ENCODE results near the gene RETREG1.
"Not testable (repeated sequence)": the region's sequence is repeated elsewhere in the genome, so short reads cannot be mapped to it uniquely, and the experiment has no call there.

The RETREG1 gene

DNA sequence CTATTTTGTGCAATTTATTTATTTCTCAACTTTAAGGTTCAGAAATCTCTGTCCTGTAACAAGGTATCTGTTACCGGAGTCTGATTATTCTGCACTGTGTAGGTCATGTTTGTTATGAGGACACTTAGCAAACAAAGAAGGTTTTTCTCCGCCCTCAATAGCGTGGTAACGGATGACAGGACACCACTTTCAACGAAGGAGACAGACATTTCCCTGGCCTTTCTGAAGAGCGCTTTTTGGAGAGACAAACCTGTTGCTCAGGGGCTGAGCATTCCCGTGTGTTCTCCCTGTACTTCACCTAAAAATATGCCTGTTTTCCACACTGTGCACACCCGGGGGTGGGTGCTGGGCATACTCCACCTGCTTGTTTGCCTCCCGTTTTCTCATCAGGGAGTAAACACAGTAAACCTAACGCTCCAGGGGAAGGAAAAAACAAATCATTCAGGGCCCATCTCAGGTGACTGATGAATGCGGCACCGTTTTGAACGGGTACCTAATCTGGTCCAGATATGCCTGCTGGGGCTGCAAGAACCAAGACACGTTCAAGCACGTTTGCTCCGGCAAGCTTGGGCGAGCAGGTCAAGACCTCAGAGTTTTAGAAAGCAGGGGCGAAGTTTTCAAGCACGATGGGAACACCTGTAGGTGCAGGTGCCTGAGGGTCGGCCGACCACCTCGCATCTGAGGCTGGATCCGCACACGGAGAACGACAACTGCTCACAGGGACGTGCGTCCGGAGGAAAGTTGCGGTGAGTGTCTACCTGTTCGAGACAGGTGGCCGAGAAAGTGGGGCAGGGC lies 859 bp downstream of the RETREG1 start:
- DNase-seq (ENCODE audit: low read depth), result no peak

DNA sequence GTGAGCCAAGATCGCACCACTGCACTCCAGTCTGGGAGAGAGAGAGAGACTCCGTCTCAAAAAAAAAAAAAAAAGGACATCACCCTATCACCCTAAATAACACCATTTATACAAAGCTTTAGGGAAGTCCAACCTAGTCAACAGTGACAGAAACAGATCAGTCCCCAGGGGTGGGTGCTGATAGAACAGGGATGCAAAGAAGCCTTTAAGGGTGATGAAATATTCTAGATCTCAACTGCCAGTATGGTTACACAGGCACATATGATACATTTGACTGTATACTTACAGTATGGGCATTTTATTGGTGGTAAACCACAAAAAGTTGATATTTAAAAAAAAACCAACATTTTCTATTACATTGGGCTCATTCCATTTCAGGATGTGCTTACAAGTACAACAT lies 4.8 kb downstream of the RETREG1 start:
- DNase-seq (ENCODE audit: low read depth), result no peak

DNA sequence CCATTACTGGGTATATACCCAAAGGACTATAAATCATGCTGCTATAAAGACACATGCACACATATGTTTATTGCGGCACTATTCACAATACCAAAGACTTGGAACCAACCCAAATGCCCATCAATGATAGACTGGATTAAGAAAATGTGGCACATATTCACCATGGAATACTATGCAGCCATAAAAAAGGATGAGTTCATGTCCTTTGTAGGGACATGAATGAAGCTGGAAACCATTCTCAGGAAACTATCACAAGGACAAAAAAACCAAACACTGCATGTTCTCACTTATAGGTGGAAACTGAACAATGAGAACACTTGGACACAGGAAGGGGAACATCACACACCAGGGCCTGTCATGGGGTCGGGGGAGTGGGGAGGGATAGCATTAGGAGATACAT lies 5.9 kb downstream of the RETREG1 start:
- DNase-seq (ENCODE audit: low read depth), result not testable (repeated sequence)

DNA sequence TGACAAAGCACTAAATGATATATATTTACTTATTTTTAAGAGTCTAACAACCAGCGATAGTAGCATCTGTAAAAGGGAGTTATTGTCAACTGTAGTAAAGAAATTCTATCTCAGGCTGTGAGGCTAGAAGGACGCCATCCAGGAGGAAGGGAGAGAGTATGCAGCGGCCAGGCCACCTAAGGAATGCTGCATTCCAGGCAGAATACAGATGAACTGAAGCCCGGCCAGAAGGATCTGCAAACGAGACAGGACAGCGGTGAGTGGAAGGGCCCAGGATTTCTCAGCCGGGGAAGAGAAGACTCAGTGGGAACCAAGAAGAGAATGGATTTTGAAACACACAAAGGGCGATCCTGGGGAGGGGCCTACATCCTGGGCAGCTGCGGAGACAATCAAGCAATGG lies 7.4 kb downstream of the RETREG1 start:
- no peak for DNase-seq (ENCODE audit: low read depth)

DNA sequence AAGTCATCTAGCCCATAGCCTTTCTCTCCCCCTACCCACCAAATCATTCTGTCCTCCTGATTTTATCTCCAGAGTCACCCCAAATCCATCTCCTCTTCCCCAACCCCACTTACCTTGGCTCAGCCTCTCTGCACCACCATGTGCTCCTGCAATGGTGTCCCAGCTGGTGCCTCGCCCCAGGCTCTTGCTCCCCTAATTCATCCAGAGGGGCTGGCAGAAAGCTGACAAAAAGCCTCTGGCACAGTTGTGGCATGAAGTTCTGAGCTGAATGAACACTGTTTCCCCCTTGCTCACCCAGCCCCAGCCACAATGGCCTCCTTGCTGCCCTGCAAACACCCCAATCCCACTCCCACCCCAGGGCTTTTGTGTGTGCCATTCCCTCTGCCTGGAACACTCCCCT lies 10.2 kb downstream of the RETREG1 start:
- no peak for DNase-seq (ENCODE audit: low read depth)

DNA sequence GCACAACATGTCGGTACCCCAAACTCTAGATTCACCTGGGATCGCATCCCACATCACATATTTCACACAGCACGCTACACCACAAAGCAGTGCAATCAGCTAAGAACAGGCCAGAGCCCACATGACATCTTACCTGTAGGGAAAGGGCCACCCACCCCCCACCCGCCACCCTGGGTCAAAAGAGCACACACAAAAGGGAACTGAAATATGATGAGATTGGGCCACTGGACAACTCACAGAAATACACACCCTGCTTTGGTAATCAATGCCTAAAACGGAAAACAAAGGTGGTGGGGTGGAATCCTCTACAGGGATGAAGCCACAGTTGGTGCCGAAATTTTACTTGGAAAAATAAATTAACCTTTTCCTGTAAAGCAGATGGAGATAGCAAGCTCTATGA lies 13.1 kb downstream of the RETREG1 start:
- DNase-seq (ENCODE audit: low read depth), result no peak

DNA sequence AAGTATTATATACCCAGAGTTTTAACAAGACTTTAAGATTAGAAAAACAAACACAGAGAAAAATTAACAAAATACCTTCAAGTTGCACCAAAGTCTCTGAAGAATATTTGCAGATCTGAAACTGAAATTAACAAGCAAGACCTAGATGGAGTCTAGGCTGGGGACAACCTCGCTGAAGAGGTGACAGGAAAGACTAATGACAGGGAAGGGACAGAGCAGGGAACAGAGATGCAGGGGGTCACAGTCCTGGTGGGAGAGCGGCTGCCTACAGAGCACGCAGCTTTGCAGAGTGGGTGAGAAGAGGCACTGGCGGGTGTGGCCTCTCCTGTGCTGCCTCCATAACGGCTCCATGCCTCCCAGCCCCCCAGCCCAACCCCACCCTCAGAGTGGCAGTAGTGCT lies 13.5 kb downstream of the RETREG1 start:
- no peak for DNase-seq (ENCODE audit: low read depth)

DNA sequence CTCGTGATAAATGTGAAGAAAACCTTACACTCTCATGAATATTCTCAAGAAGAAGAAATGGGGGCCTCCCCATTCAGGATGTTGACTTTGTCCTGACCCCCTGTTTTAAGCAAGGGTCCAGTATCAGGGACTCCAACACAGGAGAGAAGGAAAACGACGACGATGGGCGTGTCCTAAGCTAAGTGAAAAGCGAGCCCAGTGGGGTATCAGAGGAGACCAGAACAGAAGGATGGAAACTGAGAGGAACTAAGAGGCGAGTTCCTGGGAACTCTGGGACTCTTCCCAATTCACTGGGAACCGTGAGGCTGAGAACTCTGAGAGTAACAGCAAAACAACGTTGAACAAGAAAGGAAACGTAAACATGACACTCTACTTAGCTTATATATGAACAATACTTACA lies 14.6 kb downstream of the RETREG1 start:
- no peak for DNase-seq (ENCODE audit: low read depth)

DNA sequence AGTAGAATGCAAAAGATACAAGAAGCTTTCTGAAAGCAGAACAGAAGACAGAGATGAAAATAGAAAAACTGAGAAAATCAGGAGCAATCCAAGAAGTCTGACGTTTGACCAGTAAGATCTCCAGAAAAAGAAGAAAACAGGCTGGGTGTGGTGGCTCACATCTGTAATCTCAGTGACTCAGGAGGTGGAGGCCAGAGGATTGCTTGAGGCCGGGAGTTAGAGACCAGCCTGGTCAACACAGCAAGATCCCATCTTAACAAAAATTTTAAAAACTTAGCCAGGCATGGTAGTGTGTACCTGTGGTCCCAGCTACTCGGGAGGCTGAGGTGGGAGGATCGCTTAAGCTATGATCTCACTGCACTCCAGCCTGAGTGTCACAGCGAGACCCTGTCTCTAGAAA lies 15.9 kb downstream of the RETREG1 start:
- DNase-seq (ENCODE audit: low read depth), result no peak

DNA sequence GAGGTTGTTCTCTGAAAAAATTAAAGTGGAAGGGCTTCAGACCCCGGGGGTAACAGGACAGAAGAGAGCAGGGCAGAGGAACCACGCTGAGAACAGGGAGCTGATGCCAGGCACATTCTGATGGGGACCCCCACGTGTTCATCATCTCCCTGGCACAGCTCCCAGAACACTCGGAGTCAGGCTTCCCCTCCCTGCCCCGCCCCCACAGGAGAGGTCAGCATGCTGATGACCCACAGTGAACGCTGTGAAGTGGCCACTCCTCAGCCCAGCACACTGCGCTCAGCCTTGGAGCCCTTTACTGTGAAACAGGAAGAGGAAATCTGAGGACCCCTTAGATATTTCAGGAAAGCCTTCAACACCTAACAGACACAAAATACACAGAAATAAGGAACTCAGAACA lies 16.4 kb downstream of the RETREG1 start:
- DNase-seq (ENCODE audit: low read depth), result no peak

DNA sequence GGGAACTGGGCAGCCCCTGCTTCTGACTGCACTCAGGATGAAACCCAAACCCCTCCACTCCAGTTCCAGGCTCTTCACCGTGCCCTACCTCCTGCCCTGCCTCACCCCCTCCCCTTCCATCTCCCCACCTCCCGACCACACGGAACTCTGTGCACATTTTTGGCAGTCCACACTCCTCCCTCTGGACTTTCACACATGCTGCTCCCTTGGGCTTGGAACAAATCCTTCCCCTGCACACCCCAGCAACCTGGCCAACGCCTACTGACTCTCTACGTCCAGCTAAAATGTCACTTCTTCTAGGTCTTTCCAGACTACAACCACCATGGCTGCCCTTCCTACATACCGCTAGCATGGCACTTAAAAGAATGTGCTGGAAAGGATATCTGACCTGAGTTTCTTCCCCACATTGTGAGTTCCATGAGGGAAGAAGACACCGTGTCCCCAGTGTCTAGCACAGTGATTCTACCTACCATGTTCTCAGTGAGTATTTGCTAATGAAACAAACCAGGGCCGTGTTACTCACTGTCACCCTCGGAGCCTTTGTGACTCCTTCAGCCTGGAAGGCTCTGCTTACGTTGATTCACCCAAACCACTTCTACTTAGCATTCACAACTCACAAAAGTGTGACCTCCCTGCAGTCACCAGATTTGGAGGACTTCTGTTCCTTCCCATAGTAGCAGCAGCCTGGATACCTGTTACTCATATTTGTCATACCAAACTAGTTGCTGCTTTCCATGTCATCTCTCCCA lies 18.7 kb downstream of the RETREG1 start:
- DNase-seq (ENCODE audit: low read depth), result no peak

DNA sequence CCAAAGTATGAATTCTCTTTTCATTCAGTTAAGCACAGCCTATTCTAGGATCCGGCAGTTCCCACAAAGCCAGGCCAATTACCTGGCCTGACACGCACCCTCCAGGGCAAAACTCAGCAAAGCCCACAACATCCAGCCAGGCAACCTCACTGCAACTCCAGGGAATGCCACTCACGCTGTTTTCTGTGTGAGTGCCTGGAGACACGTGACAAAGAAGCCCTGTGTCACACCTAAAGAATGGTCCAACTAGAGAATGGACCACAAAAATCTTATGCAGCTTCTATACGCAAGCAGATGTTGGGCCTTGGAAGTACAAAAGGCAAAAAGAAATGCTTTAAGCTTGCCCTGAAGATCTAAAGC lies 20.2 kb downstream of the RETREG1 start:
- DNase-seq (ENCODE audit: low read depth), result peak; percentile 39

DNA sequence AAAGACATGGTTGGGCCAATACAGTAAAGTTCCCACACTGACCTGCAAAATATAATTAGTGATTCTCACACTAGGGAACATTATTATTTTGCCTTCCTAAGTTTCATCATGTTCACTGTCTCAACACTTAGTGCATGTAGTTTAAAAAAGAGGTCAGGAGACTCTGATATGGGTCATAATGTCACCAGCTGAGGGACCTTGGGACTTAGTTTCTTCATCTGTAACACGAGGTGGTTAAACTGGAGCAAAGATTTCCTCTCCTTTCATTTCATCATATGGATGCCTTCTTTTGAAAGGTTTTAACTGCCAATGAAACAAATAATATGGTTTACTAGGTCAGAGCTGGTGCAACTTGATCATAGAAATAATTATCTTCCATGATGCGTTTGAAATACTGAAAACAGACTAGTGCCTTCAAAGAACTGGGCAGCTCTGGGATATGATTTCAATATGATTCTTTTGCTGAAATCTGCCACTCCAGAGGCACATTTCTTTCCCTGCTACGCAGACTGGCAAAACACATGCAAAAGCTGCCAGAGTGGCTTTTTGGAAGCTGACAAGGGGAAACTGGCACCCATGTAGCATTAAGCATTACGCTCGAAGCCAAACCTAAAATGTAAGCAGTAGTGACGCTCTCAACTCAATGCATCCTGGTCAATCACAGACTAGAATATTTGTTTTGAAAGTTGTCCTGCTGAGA lies 20.8 kb downstream of the RETREG1 start:
- no peak for DNase-seq (ENCODE audit: low read depth)

DNA sequence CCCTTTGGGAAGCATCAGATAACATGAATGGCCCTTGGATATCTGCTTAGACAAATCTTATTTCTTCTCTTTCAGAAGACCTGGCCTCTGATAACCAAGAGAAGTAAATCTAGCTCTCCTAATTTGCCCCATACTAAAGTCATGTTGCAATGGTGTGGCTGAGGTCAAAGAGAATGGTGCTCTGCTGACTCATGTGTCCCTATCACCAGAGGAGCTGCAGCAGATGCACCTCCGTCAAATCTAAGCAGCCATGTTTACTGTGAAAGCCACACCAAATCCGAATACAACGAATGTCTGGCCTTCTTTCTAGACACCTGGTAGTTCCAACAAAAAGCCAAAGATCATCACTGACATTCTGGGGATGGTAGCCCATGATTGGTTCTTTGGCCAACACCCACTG lies 23.2 kb downstream of the RETREG1 start:
- no peak for DNase-seq (ENCODE audit: low read depth)

DNA sequence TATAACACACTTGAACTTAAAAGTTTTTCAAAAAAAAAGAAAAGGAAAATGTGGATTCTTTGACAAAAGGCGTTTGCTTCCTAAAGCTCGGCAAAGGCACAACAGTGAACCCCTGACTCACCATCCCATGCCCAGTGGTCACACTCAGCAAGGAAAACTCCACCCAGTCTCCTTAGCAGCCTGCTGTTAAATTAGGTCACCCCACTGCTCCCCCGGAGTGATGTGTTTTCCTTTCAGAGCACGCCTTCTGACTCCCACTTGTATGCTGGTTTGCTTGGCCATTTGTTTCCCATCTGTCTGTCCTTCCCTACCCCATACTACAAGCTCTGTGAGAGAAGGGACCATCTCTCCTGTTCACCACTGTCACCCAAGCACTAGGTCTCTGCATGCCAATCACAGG lies 23.8 kb downstream of the RETREG1 start:
- peak; percentile 14 for DNase-seq (ENCODE audit: low read depth)

DNA sequence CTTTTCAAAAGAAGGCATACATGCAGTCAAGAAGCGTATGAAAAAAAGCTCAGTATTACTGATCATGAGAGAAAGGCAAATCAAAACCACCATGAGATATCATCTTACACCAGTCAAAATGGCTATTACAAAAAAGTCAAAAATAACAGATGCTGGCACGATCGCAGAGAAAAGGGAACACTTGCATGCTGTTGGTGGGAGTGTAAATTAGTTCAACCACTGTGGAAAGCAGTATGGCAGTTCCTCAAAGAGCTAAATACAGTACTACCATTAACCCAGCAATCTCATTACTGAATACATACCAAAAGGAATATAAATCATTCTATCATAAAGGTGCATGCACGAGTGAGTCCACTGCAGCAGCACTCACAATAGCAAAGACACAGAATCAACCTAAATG lies 24.5 kb downstream of the RETREG1 start:
- no peak for DNase-seq (ENCODE audit: low read depth)

DNA sequence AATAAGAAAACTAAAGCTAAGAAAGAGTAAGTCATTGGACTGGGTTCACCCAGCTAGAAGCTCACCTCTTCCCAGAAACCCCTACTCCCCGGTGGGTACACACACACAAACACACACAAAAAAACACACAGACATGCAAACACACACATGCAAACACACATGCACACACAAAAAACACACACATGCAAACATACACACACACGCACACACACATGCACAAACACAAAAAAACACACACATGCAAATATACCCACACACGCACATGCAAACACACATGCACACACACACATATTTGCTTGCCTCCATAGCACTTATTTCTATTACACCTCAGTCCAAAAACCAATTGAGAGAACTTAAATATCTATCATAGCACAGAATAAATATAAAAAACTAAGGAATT lies 26.1 kb downstream of the RETREG1 start:
- DNase-seq (ENCODE audit: low read depth), result no peak

DNA sequence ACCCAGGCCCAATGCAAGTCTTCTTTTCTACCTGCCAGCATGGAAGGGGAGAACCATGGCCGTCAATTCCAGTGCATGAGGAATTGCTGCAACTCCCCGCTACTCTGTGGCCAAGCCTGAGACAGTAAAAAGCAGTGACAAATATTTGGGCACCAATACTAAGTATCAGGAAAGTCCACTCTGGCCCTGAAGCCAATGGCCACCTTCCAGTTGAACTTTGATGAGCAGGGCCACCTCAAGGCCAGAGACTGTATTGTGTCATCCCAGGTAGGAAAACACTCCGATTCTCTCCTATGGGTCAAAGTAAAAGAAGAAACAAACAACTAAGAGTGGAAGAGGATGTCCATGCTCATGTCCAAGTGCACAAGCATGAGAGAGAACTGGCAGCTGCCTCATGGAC lies 27.1 kb downstream of the RETREG1 start:
- no peak for DNase-seq (ENCODE audit: low read depth)

DNA sequence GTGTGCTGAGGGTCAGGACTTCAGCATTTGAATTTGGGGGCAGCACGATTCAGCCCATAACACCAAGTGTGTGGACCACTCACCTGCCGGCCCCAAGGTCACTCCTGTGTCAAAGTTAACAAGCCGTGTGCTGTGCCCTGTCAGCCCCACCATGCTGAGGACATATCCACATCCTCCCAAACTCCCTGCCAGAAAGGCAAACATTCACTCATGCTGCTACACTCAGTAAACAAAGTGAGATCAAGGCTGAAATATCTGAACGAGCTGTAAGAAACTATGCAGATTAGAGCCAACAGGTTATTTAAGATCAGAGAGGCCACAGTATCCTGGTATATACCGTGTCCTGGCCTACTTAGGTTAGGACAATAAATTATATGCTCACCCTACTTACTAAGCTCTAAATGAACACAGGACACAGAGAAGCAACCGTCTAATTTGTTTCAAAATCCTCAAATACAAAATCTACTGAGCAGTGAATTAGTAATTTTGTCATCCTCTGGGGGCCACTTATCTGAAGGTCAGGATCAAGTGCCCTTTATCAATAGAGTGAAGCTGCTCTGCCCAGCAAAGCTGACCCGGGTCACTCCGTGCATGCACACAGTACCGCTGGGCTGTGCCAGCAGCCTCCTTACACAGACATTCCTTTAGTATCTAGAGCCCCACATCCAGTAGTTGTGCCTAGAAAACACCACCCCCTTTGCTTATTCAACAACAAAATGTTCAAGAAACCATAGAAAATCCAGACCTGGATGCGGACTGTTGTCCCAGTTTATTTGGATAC lies 28.2 kb downstream of the RETREG1 start:
- no peak for DNase-seq (ENCODE audit: low read depth)

DNA sequence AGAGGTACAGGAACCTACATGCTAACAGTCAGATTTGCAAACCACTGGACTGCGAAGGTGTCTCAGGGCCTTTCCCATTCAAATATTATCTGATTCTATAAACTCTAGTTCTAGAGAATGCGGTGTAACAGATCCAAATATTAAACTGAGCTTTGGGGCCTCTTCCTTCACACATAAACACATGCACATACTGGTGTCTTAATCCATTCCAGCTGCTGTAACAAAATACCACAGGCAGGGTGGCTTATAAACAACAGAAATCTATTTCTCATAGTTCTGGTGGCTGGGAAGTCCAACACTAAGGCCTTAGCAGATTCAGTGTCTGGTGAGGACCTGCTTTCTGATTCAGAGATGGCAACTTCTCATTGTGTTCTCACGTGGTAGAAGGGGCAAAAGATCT lies 30.2 kb downstream of the RETREG1 start:
- DNase-seq (ENCODE audit: low read depth), result no peak

DNA sequence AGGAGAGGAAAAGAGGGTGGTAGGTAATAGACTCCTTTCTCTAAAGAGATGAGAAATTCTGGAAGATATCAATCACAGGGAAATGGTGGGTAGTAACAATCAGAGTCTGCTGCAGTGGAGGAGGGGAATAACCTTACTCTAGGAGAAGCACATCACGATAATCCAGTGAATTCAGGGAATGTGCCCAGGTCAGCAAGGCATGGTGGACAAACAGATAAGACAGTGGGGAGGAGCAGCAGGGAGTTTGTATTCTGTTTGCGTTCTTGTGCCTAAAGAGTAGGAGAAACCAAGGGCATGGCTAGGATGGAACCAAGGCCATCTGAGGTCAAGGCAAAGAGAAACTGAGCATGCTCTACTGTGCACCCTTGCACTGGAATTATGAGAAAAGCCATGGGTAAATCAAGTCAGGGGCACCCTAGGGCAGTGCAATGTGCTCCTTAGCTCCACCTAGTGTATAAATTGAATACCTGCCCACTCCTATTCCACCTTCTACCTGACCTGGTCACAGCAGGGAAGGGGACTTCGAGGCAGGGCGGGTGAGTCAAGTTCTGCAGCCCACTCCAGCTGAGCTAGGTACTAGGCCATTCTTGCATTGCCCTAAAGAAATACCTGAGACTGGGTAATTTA lies 31.6 kb downstream of the RETREG1 start:
- no peak for DNase-seq (ENCODE audit: low read depth)

DNA sequence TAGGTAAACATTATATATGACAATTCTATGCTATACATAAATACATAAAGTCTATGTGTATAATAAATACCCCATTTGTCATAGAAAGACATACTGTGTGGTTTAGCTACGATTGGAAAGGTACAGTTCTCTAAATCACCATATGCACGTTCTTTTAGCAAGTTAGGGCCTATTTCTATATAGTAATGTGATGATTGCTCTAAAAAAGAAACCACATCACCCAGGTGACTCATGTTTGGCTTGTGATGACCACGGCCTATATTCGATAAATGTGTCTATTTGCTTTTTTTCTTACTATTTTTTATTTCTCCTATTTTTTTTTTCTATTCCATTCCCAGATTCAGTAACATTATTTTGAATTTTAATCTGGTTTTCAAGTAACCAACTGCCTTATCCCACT lies 34.7 kb downstream of the RETREG1 start:
- DNase-seq (ENCODE audit: low read depth), result no peak

Data from GM04503 (cell line).